ENCODE data around the gene ZCCHC24.

DNA sequence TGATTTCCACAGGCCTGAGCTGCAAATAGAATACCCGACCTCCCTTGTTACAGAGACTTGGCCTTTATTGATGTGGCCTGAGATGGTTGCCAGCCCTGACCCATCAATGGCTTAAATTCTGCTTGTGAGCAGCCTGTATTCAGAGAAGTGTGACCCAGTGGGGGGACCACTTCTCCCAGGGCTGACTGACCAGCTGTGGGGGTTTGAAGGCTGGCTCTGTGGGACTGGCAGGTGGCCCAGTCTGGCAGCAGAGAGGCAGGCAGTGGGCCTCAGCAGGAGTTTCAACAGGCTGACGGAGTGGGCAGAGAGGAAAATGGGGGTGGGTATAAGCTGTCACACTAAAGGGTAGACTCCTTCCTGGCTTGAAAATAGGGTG lies 110.3 kb downstream of the ZCCHC24 start:
- TF ChIP-seq FOXM1 (IDR thresholded peaks at IDR 0.05; ENCODE audit: low read depth), result no peak
- TF ChIP-seq, protein P1, sequence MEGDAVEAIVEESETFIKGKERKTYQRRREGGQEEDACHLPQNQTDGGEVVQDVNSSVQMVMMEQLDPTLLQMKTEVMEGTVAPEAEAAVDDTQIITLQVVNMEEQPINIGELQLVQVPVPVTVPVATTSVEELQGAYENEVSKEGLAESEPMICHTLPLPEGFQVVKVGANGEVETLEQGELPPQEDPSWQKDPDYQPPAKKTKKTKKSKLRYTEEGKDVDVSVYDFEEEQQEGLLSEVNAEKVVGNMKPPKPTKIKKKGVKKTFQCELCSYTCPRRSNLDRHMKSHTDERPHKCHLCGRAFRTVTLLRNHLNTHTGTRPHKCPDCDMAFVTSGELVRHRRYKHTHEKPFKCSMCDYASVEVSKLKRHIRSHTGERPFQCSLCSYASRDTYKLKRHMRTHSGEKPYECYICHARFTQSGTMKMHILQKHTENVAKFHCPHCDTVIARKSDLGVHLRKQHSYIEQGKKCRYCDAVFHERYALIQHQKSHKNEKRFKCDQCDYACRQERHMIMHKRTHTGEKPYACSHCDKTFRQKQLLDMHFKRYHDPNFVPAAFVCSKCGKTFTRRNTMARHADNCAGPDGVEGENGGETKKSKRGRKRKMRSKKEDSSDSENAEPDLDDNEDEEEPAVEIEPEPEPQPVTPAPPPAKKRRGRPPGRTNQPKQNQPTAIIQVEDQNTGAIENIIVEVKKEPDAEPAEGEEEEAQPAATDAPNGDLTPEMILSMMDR (IDR thresholded peaks at IDR 0.05), result no peak

Measured in SK-N-SH (cell line).